IPS-NIHi11 (cell line): Measurements from ENCODE around the gene ASB1.

Experiments used
- DNase-seq: peaks from one replicate; pipeline ENCODE4 v3.0.0; 2012; ENCODE audit warnings: mixed read lengths, low spot score

Gene ASB1

GRCh38 chr2:238494573-238494961 is 67.8 kb downstream of the ASB1 start:
- no peak for DNase-seq

- no peak for DNase-seq
These were observed 68.7 kb downstream of the ASB1 start for GRCh38 chr2:238495422-238495821.

GRCh38 chr2:238496756-238497609 is 70.3 kb downstream of the ASB1 start:
- DNase-seq = no peak

- DNase-seq = no peak
These were observed 70.9 kb downstream of the ASB1 start for GRCh38 chr2:238497610-238498005.

GRCh38 chr2:238498188-238498587 is 71.5 kb downstream of the ASB1 start:
- DNase-seq = no peak

GRCh38 chr2:238498691-238499295 is 72.1 kb downstream of the ASB1 start:
- no peak for DNase-seq

- DNase-seq = no peak
These were observed 73.2 kb downstream of the ASB1 start for GRCh38 chr2:238499731-238500580.

GRCh38 chr2:238501311-238501710 is 74.6 kb downstream of the ASB1 start:
- no peak for DNase-seq
